Right lobe of liver (tissue), 6 donors: ENCODE data around the gene RAB25. TPM values are rescaled to one million over a fixed set of nuclear protein-coding genes. Genes with fewer than 3 reads are reported as not detected.

Source experiments
- ATAC-seq, 4 donors: fragments of 200-7000 bp; cut with Tn5 transposase; one replicate each; pipeline ENCODE4 v1.9.1; 2020; ENCODE audit warnings: mild to moderate bottlenecking in 4 of 4, moderate library complexity in 4 of 4
- DNase-seq, 3 donors: peaks; one replicate each; pipeline ENCODE4 v3.0.0-alpha.2; 2020
- H3K27ac ChIP-seq, 3 donors: fragments of 200-600 bp; one replicate each; pipeline ENCODE4 v1.8.0; 2022
- H3K27me3 ChIP-seq, 2 donors: fragments of 200-600 bp; one replicate each; pipeline ENCODE4 v1.8.0; 2022
- H3K36me3 ChIP-seq, 4 donors: fragments of 200-600 bp; sonication (generic) in 1 of 4; one replicate each; pipeline versions ENCODE4 v1.5.1 to v1.8.0; 2017 to 2022; ENCODE audit warnings: control low read depth in 1 of 4
- H3K4me1 ChIP-seq, 4 donors: fragments of 200-600 bp; sonication (generic) in 1 of 4; one replicate each; pipeline versions ENCODE4 v1.5.1 to v1.8.0; 2017 to 2022; ENCODE audit warnings: control low read depth in 1 of 4
- H3K4me3 ChIP-seq, 3 donors: fragments of 200-600 bp; one replicate each; pipeline ENCODE4 v1.8.0; 2022
- H3K9me3 ChIP-seq, 4 donors: fragments of 200-600 bp; sonication (generic) in 1 of 4; one replicate each; pipeline versions ENCODE4 v1.5.1 to v1.8.0; 2017 to 2022; ENCODE audit warnings: control low read depth in 1 of 4
- CTCF ChIP-seq, 4 donors: fragments of 200-600 bp in 3 of 4; fragments of 450-650 bp in 1 of 4; IDR thresholded peaks; one replicate each; pipeline versions ENCODE4 v1.5.1 to v1.8.0; 2016 to 2022; ENCODE audit warnings: antibody characterized with exemption in 4 of 4, mild to moderate bottlenecking in 2 of 4
- POLR2A ChIP-seq: fragments of 450-650 bp; IDR thresholded peaks from one replicate; pipeline ENCODE4 v1.6.1; 2017; ENCODE audit warnings: antibody characterized with exemption, mild to moderate bottlenecking
- WGBS: methylation state at CpG from one replicate; pipeline ENCODE4 v1.1.6; 2018; ENCODE audit warnings: low coverage, low lambda C conversion rate; ENCODE audit not compliant: insufficient coverage; ENCODE audit errors: missing lambda C conversion rate; 5-methylcytosine and 5-hydroxymethylcytosine counted together
- intact Hi-C, 2 donors: fragments of 100-400 bp; cut with DNase I; formaldehyde crosslinking; loops; one replicate each; pipeline versions ENCODE4 v1.11.2 to v1.14.1; 2022
- total RNA-seq, 6 experiments: library from RNA; depleted of rRNA in 2 of 6; stranded (reverse); fragments of >200 nt in 2 of 6; fragmentation: NEBNext Ultra II Directional in 3 of 6; extraction: Animal tissue kit (Norgen Biotek cat#: 25700) in 3 of 6; gene quantifications; one replicate each; pipeline versions ENCODE4 v1.1.0 to v1.2.4, GENCODE V29; 2016 to 2023
- donor health status: DM: no; HTN: yes; CAD: no.
- donor health status: DM: no; HTN: no; CAD: no.
- donor health status: DM: no; HTN: no; CAD: no.
- donor health status: DM: no; HTN: yes; CAD: no.
- donor health status: DM: no; HTN: yes; CAD: no.

Gene RAB25
- total RNA-seq, 6 experiments from 2014 or later = 0.40 to 3.2 (median 0.77) TPM

GRCh38 chr1:156079762-156080161, 18.8 kb downstream of the RAB25 start:
- H3K27me3 ChIP-seq = no peaks in the 10 kb centered on the region
- no peak for TF ChIP-seq POLR2A
- no peak for TF ChIP-seq CTCF (IDR thresholded peaks at IDR 0.05)
- 98% methylated on average over 5 of the region's 5 CpGs for WGBS
- ATAC-seq (no peak), DNase-seq (no peak)
- H3K9me3 ChIP-seq = no peaks in the 10 kb centered on the region
- no peak overlapping the region for H3K4me3 ChIP-seq
- H3K27ac ChIP-seq = no peak overlapping the region
- intact Hi-C loops = no loop called here
- no peaks in the 10 kb centered on the region for H3K36me3 ChIP-seq
- H3K4me1 ChIP-seq = peaks cover 0 to 17% (median 3%) of the 10 kb centered on the region in 4 donors

GRCh38 chr1:156080241-156080862, 19.4 kb downstream of the RAB25 start:
- no peak for TF ChIP-seq CTCF (IDR thresholded peaks at IDR 0.05)
- TF ChIP-seq POLR2A = no peak
- Histone ChIP-seq H3K9me3 (no peaks in the 10 kb centered on the region), H3K36me3 (no peaks in the 10 kb centered on the region), H3K4me1 (peaks cover 0 to 14% (median under 1%) of the 10 kb centered on the region in 4 donors), H3K27ac (no peak overlapping the region), H3K27me3 (no peaks in the 10 kb centered on the region), H3K4me3 (no peak overlapping the region)
- DNase-seq (no peak), ATAC-seq (no peak)
- 83% methylated on average over 3 of the region's 8 CpGs for WGBS
- intact Hi-C loops = no loop called here

GRCh38 chr1:156080863-156081179, 19.9 kb downstream of the RAB25 start:
- no peaks in the 10 kb centered on the region for H3K27me3 ChIP-seq
- no peak overlapping the region for H3K27ac ChIP-seq
- intact Hi-C loops = no loop called here
- DNase-seq (no peak), ATAC-seq (no peak)
- no peaks in the 10 kb centered on the region for H3K36me3 ChIP-seq
- 81% methylated on average over 3 of the region's 4 CpGs for WGBS
- no peak overlapping the region for H3K4me3 ChIP-seq
- H3K4me1 ChIP-seq = peaks cover 0 to 13% (median 1%) of the 10 kb centered on the region in 4 donors
- H3K9me3 ChIP-seq = no peaks in the 10 kb centered on the region
- TF ChIP-seq POLR2A = no peak
- TF ChIP-seq CTCF (IDR thresholded peaks at IDR 0.05) = no peak

- no peaks in the 10 kb centered on the region for H3K9me3 ChIP-seq
- no peak overlapping the region for H3K27ac ChIP-seq
- H3K4me1 ChIP-seq = peaks cover 0 to 14% (median 4%) of the 10 kb centered on the region in 4 donors
- DNase-seq (no peak), ATAC-seq (no peak)
- peak overlapping the region in 2 of 3 donors; percentile 84 to 85 for H3K4me3 ChIP-seq
- TF ChIP-seq POLR2A (no peak), CTCF (IDR thresholded peaks at IDR 0.05) (no peak)
- WGBS = 19% methylated on average over 15 of the region's 61 CpGs
- H3K27me3 ChIP-seq = no peaks in the 10 kb centered on the region
- H3K36me3 ChIP-seq = no peaks in the 10 kb centered on the region
- intact Hi-C loops = no loop called here
Measured at GRCh38 chr1:156081180-156081916, 20.4 kb downstream of the RAB25 start.
